ENCODE measurements around the gene P2RX3. TPM values are rescaled to one million over a fixed set of nuclear protein-coding genes. Genes with fewer than 3 reads are reported as not detected.

P2RX3 gene
- total RNA-seq, 4 donors from 2014 or later, result not detected

GRCh38 chr11:57380975-57381374 lies 42.8 kb downstream of the P2RX3 start, which contains the start of gene PRG3:
Gene PRG3, minus strand, starts transcription at chr11:57381150. Its CDS starts 442 bp downstream, at chr11:57380708.
- no peak within 1 kb of the TSS for H3K27ac ChIP-seq
- DNase-seq (no peak), ATAC-seq (no peak)
- intact Hi-C loops (cut with DNase I; ENCODE audit: low total_unique reads) (no loop called here), in situ Hi-C loops (cut with MboI; ENCODE audit: low sequenced_read_pairs in 4 of 4) (no loop called here)
- TF ChIP-seq CTCF (IDR thresholded peaks at IDR 0.05 in 4 of 5, conservative IDR thresholded peaks at IDR 0.05 in 1 of 5) (no peak), POLR2A (IDR thresholded peaks at IDR 0.05) (no peak)
- H3K27me3 ChIP-seq, result no peaks in the 10 kb centered on the region
- no peak within 1 kb of the TSS for H3K4me3 ChIP-seq
- peaks cover 1 to 3% of the 10 kb centered on the region in 2 donors for H3K4me1 ChIP-seq
- H3K9me3 ChIP-seq, result no peaks in the 10 kb centered on the region
- no peaks in the 10 kb centered on the region for H3K36me3 ChIP-seq

- H3K4me3 ChIP-seq, result no peak overlapping the region
- H3K4me1 ChIP-seq, result peaks cover 14 to 16% of the 10 kb centered on the region in 2 donors
- in situ Hi-C loops (cut with MboI; ENCODE audit: low sequenced_read_pairs in 4 of 4), result no loop called here
- no peaks in the 10 kb centered on the region for H3K36me3 ChIP-seq
- DNase-seq (no peak), ATAC-seq (peak; percentile 85 to 91)
- H3K27me3 ChIP-seq, result no peaks in the 10 kb centered on the region
- peak overlapping the region; percentile 14 to 64 (median 42) for H3K27ac ChIP-seq
- intact Hi-C loops (cut with DNase I; ENCODE audit: low total_unique reads), result no loop called here
- TF ChIP-seq CTCF (IDR thresholded peaks at IDR 0.05 in 4 of 5, conservative IDR thresholded peaks at IDR 0.05 in 1 of 5) (no peak), POLR2A (IDR thresholded peaks at IDR 0.05) (no peak)
- H3K9me3 ChIP-seq, result no peaks in the 10 kb centered on the region
These were observed 48.2 kb downstream of the P2RX3 start for GRCh38 chr11:57386178-57386940.

GRCh38 chr11:57387289-57388030 lies 49.3 kb downstream of the P2RX3 start:
- peak in 1 of 5 experiments; percentile 15 for TF ChIP-seq CTCF (IDR thresholded peaks at IDR 0.05 in 4 of 5, conservative IDR thresholded peaks at IDR 0.05 in 1 of 5)
- no peak for TF ChIP-seq POLR2A (IDR thresholded peaks at IDR 0.05)
- H3K4me3 ChIP-seq, result no peak overlapping the region
- H3K36me3 ChIP-seq, result no peaks in the 10 kb centered on the region
- peak overlapping the region in 2 of 4 donors; percentile 46 to 64 for H3K27ac ChIP-seq
- peak in 1 of 2 donors; percentile 16 for ATAC-seq
- intact Hi-C loops (cut with DNase I; ENCODE audit: low total_unique reads), result no loop called here
- DNase-seq, result no peak
- in situ Hi-C loops (cut with MboI; ENCODE audit: low sequenced_read_pairs in 4 of 4), result no loop called here
- no peaks in the 10 kb centered on the region for H3K9me3 ChIP-seq
- no peaks in the 10 kb centered on the region for H3K27me3 ChIP-seq
- H3K4me1 ChIP-seq, result peaks cover 14 to 16% of the 10 kb centered on the region in 2 donors

GRCh38 chr11:57390535-57390934 lies 52.4 kb downstream of the P2RX3 start, which contains the start of gene PRG2:
Gene PRG2, minus strand, starts transcription at chr11:57390650. Its CDS starts 706 bp downstream, at chr11:57389944.
- H3K4me3 ChIP-seq, result no peak within 1 kb of the TSS
- H3K9me3 ChIP-seq, result no peaks in the 10 kb centered on the region
- intact Hi-C loops (cut with DNase I; ENCODE audit: low total_unique reads), result no loop called here
- no peak within 1 kb of the TSS for H3K27ac ChIP-seq
- H3K36me3 ChIP-seq, result no peaks in the 10 kb centered on the region
- peaks cover 14 to 16% of the 10 kb centered on the region in 2 donors for H3K4me1 ChIP-seq
- ATAC-seq (no peak), DNase-seq (no peak)
- in situ Hi-C loops (cut with MboI; ENCODE audit: low sequenced_read_pairs in 4 of 4), result no loop called here
- TF ChIP-seq CTCF (IDR thresholded peaks at IDR 0.05 in 4 of 5, conservative IDR thresholded peaks at IDR 0.05 in 1 of 5) (no peak), POLR2A (IDR thresholded peaks at IDR 0.05) (no peak)
- H3K27me3 ChIP-seq, result no peaks in the 10 kb centered on the region

All from gastrocnemius medialis (tissue), 4 donors.